ENCODE results near the gene OXSR1.
"Not testable (repeated sequence)": the region's sequence is repeated elsewhere in the genome, so short reads cannot be mapped to it uniquely, and the experiment has no call there.

OXSR1 gene

DNA sequence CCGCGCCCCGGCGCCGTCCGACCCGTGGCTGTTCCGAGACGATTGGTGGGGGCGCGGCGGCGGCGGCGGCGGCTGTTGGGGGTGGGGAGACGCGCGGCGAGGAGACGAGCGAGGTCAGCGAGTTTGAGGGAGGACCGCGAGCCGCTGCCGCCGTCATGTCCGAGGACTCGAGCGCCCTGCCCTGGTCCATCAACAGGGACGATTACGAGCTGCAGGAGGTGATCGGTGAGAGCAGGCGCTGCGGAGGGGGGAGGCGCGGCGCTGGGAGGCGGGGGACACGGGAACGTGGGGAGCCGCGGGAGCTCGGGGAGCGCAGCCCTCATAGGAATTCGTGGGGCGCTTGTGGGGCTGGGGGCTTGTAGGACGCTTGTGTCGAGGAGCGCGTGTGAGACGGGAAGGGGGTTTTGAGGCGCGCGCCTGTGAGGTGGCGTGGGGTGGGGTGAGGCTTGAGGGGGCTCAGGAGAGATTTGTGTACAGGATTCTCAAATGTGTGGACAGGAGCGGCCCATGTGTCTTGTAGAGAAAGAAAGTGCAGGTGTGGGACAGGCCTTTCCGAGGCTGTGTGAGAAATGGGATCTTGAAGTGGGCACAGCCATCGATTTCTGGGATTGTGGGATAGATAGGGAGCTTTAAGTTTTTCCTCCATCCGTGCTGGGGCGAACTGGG is 518 bp downstream of the OXSR1 start:
- ATAC-seq: peak; percentile 11
- Mint-ChIP-seq H3K4me3 (peak overlapping the region; percentile 91 to 94), H3K27ac (peak overlapping the region; percentile 96 to 99), H3K9me3 (no peaks in the 10 kb centered on the region), H3K27me3 (no peaks in the 10 kb centered on the region), H3K4me1 (peaks cover 59% of the 10 kb centered on the region)
- no peak for DNase-seq

DNA sequence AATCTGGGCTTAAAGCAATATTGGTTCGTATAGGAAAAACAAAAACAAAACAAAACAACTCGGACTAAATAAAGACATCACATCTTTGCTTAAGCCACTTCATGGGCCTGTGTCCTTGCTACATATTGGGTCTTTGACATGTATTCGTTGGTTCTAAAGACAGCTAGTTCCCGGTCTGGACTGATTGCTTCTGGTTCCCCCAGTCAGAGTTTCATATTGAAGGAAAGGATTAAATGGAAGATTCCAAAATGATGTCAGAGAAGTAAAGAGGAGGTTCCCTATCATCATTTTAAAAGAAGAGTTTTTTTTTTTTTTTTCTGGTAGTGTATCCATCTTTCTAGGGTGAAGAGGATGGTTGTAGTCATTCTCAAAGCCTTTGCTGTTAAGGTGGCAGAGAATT is 2.3 kb downstream of the OXSR1 start:
- ATAC-seq: no peak
- H3K9me3 Mint-ChIP-seq: no peaks in the 10 kb centered on the region
- peak overlapping the region; percentile 63 to 91 for H3K4me3 Mint-ChIP-seq
- H3K4me1 Mint-ChIP-seq: peaks cover 73% of the 10 kb centered on the region
- no peaks in the 10 kb centered on the region for H3K27me3 Mint-ChIP-seq
- H3K27ac Mint-ChIP-seq: no peak overlapping the region
- no peak for DNase-seq

DNA sequence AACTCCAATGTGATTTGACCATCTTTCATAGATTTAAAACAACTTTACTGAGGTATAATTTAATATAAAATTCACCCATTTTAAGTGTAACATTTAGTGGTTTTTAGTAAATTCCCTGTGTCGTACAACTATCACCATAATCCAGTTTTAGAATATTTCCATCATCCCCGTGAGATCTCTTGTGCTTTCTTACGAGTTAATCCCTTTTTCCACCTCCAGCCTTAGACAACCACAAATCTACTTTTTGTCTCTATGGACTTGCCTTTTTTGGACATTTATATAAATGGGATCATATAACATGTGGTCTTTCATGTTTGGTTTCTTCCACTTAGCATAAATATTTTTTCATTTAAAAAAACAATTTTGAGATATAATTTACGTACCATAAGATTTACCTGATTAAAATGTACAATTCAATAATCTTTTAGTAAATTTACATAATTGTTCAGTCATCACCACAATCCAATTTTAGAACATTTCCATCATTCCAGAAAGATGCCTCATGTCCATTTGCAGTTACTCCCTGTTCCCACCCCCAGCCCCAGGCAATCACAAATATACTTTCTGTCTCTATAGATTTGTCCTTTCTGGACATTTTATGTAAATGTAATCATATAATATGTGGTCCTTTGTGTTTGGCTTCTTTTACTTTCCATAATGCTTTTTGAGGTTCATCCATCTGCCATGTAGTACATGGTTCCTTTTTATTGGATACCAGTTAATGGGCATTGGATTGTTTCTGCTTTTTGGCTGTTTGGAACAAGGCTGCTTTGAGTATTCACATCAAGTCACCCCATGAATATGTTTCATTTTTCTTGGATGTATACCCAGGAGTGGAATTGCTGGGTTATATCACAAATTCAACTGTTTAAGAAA is 3.1 kb downstream of the OXSR1 start:
- no peak for ATAC-seq
- Mint-ChIP-seq H3K9me3 (no peaks in the 10 kb centered on the region), H3K27ac (peak overlapping the region in 1 of 2 donors; percentile 73), H3K4me3 (peak overlapping the region; percentile 63 to 91), H3K27me3 (no peaks in the 10 kb centered on the region), H3K4me1 (peaks cover 81% of the 10 kb centered on the region)
- no peak for DNase-seq

DNA sequence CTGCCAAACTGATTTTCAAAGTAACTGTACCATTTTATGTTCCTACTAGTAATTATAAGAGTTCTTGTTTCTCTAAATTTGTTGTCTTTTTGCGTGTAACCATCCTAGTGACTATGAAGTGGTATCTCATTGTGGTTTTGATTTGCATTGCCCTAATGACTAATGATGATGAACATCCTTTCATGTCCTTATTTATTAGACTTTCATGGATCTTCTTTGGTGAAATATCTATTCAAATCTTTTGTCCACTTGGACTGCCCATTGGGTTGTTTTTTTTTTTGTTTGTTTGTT is 3.6 kb downstream of the OXSR1 start:
- DNase-seq (no peak), ATAC-seq (no peak)
- Mint-ChIP-seq H3K4me3 (peak overlapping the region; percentile 27 to 36), H3K27ac (peak overlapping the region in 1 of 2 donors; percentile 91), H3K9me3 (no peaks in the 10 kb centered on the region), H3K27me3 (no peaks in the 10 kb centered on the region), H3K4me1 (peaks cover 82% of the 10 kb centered on the region)

DNA sequence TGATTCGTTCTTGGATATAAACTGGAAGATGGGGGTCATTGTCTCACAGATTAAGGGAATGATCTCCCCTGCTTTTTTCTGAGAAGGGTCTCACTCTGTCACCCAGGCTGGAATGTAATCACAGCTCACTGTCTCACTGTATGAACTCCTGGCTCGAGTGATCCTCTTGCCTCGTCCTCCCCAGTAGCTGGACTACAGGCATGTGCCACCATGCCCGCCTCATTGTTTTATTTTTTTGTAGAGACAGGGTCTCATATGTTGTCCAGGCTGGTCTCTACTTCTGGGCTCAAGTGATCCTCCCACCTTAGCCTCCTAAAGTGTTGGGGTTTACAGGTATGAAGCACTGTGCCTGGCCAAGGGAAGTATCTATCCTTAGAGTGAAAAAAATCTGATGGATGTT is 5.4 kb downstream of the OXSR1 start:
- ATAC-seq: no peak
- peak overlapping the region in 1 of 2 donors; percentile 13 for H3K4me3 Mint-ChIP-seq
- H3K9me3 Mint-ChIP-seq: no peaks in the 10 kb centered on the region
- no peak overlapping the region for H3K27ac Mint-ChIP-seq
- H3K27me3 Mint-ChIP-seq: no peaks in the 10 kb centered on the region
- no peak for DNase-seq
- peaks cover 88% of the 10 kb centered on the region for H3K4me1 Mint-ChIP-seq

DNA sequence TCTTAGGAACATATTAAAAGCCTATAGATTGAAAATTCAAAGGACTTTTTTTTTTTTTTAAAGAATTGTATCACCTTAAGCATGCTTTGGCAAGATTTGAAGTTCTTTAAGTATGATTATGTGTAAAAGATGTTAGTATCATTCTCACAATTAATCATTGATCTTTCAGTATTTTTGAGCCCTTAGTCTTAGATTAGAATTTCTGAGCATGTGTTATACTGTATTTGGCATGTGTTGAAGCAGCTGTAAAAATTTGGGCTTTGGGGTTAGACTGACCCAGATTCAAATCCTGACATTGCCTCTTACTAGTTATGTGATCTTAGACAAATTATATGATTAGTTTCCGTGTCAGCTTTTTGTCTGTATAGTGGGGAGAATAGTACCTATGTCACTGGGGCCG is 6.3 kb downstream of the OXSR1 start:
- Mint-ChIP-seq H3K27ac (no peak overlapping the region), H3K4me3 (peak overlapping the region in 1 of 2 donors; percentile 36), H3K27me3 (no peaks in the 10 kb centered on the region), H3K4me1 (peaks cover 83% of the 10 kb centered on the region), H3K9me3 (no peaks in the 10 kb centered on the region)
- DNase-seq: no peak
- ATAC-seq: peak; percentile 33

DNA sequence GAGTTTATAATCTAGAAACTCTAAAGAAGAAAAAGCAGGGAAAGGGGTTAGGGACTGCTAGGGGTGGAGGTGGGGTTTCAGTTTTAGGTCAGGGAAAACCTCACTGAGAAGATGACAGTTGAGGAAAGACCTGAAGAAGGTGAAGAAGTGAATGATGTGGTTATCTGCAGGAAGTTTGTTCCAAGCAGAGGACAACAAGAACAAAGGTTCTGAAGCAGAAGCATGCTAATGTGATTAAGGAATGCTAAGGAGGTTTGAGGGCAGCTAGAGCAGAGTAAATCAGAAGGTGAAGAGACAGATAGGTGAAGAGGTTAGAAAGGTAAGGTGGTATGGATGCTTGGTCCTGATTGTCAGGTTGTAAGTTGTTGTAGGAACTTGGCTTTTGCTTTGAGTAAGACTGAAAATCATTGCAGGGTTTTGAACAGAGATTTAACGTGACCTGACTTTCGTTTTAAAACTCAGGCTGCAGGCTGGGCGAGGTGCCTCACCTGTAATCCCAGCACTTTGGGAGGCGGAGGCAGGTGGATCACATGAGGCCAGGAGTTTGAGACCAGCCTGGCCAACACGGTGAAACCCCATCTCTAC is 8.6 kb downstream of the OXSR1 start:
- Mint-ChIP-seq H3K27me3 (no peaks in the 10 kb centered on the region), H3K4me3 (peak overlapping the region; percentile 3 to 51), H3K27ac (peak overlapping the region in 1 of 2 donors; percentile 19), H3K9me3 (no peaks in the 10 kb centered on the region), H3K4me1 (peaks cover 60% of the 10 kb centered on the region)
- ATAC-seq (peak; percentile 62), DNase-seq (no peak)

DNA sequence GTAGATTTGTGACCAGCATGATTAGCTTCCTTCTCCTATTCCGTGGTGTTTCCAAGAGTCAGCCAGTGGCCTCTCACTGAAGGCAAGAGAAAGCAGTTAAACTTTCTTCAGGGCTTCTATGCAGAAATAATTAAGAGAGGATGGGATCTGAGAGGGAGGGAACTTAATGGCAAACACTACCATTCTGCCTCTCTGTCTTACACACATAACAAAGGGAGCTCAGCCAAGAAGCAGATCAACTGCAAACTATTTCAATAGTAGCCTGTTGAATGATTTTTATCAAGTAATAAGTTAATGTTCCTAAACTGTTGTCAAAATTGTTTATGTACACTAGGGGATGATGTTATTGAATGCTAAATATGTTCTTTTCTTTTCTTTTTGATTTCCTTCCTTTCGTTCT is 11.8 kb downstream of the OXSR1 start:
- peaks cover 49% of the 10 kb centered on the region for H3K4me1 Mint-ChIP-seq
- no peak overlapping the region for H3K4me3 Mint-ChIP-seq
- H3K27ac Mint-ChIP-seq: no peak overlapping the region
- no peaks in the 10 kb centered on the region for H3K9me3 Mint-ChIP-seq
- H3K27me3 Mint-ChIP-seq: no peaks in the 10 kb centered on the region
- ATAC-seq: no peak
- no peak for DNase-seq

DNA sequence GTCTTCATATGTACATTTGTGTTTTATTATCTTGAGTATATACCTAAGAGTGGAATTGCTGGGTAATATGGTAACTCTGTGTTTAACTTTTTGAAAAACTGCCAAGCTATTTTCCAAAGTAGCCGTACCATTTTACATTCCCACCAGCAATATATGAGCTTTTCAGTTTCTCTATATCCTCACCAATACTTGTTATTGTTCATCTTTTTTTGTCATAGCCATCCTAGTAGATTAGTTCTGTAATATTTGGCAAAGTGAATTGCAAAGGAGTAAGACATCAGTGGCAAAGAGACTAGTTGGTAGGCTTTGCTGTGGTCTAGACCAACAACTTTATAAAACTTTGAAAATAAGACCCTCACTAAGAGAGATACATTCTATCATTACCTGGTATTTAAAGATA is 21.4 kb downstream of the OXSR1 start:
- Mint-ChIP-seq H3K27me3 (no peaks in the 10 kb centered on the region), H3K9me3 (no peaks in the 10 kb centered on the region), H3K4me1 (peaks cover 6% of the 10 kb centered on the region), H3K4me3 (no peak overlapping the region), H3K27ac (peak overlapping the region in 1 of 2 donors; percentile 47)
- ATAC-seq (no peak), DNase-seq (no peak)

DNA sequence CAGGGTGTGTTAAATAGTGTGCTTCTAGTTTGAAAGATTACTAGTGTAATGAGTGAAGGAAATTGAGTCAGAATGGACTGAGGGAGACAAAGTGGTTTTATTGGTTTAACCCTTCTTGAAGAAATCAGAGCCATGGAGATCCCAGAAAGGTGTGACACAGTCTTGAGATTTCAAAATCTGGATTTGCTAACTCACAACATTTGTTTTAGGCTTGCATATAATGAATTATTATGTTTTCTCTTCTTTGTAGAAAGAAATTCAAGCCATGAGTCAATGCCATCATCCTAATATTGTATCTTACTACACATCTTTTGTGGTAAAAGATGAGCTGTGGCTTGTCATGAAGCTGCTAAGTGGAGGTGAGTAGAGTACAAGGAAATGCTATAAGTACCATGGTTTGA is 25.1 kb downstream of the OXSR1 start:
- no peak overlapping the region for H3K4me3 Mint-ChIP-seq
- DNase-seq (no peak), ATAC-seq (peak; percentile 90)
- H3K4me1 Mint-ChIP-seq: peaks cover 6% of the 10 kb centered on the region
- no peaks in the 10 kb centered on the region for H3K27me3 Mint-ChIP-seq
- H3K27ac Mint-ChIP-seq: no peak overlapping the region
- H3K9me3 Mint-ChIP-seq: no peaks in the 10 kb centered on the region

DNA sequence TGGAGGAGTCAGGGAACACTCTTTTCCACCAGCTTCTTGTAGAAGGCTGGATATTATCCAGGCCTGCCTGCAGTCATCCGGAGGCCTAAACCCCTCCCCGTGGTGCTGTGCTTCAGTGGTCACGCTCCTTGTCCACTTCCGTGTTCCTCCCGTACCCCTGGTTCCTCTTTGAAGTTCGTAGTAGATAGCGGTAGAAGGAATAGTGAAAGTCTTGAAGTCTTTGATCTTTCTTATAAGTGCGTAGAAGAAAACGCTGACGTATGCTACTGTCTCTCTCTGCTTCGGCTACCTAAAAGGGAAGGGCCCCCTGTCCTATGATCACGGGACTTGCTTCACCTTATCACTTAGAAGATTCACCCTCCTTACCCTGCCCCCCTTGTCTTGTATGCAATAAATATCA is 37.6 kb downstream of the OXSR1 start:
- peaks cover 47% of the 10 kb centered on the region for H3K4me1 Mint-ChIP-seq
- DNase-seq, H3K9me3 Mint-ChIP-seq, H3K27me3 Mint-ChIP-seq, H3K4me3 Mint-ChIP-seq, ATAC-seq: not testable (repeated sequence)
- H3K27ac Mint-ChIP-seq: peak overlapping the region in 1 of 2 donors; percentile 15

DNA sequence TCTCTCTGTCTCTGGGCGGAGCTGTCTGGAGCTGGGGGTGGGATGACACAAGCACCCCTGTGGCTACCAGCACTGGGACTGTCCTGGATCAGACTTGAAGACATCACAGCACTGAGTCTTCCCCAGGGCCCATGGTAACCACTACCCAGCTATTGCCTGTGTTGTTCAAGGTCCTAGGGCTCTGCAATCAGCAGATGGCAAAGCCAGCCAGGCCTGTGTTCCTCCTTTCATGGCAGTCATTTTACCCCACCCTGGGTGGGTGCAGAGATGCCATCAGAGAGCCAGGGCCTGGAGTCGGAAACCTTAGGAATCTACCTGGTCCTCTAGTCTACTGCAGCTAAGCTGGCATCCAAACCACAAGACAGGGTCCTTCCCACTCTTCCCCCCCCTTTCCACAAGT is 38.4 kb downstream of the OXSR1 start:
- Mint-ChIP-seq H3K27me3 (no peaks in the 10 kb centered on the region), H3K4me1 (peaks cover 53% of the 10 kb centered on the region), H3K4me3 (no peak overlapping the region), H3K27ac (no peak overlapping the region), H3K9me3 (no peaks in the 10 kb centered on the region)
- ATAC-seq (no peak), DNase-seq (no peak)

DNA sequence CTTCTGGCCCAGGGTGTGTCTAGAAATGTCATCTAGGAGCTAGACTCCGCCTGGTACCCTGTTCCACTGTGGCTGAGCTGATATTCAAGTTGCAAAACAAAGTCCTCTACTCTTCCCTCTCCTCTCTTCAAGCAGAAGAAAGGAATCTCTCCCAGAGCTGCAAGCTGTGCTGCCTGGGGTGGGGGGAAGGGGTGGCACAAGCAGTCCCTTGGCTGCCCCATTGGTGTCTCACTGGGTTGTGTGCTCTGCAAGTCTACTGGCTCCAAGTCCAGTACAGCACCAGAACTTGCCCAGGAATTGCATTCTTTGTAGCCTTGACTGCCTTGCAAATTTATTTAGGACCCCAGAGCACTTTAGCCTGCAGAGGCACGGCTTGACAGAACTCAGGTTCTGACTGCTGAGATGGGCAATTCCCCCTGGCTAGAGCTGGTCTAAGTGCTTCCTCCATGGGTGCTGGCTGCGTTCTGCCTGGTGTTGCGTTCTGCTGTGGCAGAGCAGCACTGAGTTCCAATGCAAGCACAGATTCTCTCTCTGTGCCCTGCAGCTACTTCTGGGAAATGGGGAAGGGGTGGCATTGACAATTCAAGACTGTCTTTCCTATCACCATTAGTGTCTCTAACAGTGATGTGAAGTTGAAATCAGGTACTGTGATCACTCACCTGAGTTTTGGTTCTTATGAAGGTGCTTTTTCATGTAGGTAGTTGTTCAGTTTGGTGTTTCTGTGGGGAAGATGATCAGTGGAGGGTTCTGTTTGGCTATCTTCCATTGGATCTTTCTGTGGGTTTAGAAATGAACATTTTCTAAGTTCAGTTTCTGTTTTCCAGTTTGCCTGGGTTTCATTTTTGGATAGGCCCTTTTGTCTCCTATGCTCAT is 39.5 kb downstream of the OXSR1 start:
- no peak overlapping the region for H3K4me3 Mint-ChIP-seq
- ATAC-seq (peak; percentile 68), DNase-seq (no peak)
- H3K27ac Mint-ChIP-seq: peak overlapping the region in 1 of 2 donors; percentile 48
- H3K9me3 Mint-ChIP-seq: no peaks in the 10 kb centered on the region
- no peaks in the 10 kb centered on the region for H3K27me3 Mint-ChIP-seq
- peaks cover 63% of the 10 kb centered on the region for H3K4me1 Mint-ChIP-seq

DNA sequence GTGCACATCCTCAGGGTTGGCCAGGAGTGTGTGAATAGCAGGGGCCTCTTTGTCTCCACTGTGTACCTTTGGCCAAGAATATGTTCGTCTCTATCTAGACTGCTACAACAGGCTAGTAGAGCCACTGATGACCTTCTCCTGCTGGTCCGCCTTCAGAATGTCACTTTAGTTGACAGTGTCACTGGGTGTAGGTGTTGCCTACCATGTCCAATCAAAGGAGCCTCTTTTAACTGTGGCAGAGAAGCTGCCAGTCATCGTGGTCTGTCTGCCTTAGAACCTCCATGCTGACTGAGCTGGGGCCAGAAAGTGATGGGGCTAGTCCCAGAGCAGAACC is 40.1 kb downstream of the OXSR1 start:
- Mint-ChIP-seq H3K4me1 (peaks cover 69% of the 10 kb centered on the region), H3K27me3 (no peaks in the 10 kb centered on the region), H3K9me3 (no peaks in the 10 kb centered on the region), H3K27ac (peak overlapping the region in 1 of 2 donors; percentile 54), H3K4me3 (no peak overlapping the region)
- DNase-seq (peak in 1 of 2 donors; percentile 41), ATAC-seq (peak; percentile 83)

DNA sequence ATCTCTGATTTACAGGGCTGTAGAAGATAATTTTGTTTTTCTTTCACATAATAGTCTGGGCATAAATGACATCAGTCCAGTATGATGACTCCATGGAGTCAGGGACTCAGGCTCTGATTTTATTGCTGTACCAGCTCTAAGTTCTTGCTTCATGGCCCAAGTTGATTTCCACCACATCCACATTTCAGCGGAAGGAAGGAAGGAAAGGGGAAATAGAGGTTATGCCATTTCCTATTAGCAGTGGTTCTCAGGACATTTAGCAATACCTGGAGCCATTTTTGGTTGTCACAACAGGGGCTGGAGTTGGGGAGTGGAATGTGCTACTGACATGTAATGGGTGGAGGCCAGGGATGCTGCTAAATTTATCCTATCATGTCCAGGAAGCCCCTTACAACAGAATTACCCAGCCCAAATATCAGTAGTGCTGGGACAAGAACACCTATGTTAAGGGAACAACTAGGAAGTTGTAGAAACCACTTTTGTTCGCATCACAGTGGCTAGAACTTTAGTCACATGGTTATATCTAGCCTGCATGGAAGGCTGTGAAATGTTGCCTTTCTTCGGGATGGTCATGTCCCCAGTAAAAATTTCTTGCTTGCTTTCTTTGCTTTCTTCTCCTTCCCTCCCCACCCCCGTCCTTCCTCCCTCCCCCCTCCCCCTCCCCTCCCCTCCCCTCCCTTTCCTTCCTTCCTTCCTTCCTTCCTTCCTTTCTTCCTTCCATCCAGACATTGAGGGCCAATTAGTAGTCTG is 42.1 kb downstream of the OXSR1 start:
- Mint-ChIP-seq H3K4me3 (no peak overlapping the region), H3K9me3 (no peaks in the 10 kb centered on the region), H3K27ac (peak overlapping the region in 1 of 2 donors; percentile 62), H3K4me1 (peaks cover 89% of the 10 kb centered on the region), H3K27me3 (no peaks in the 10 kb centered on the region)
- DNase-seq (no peak), ATAC-seq (no peak)

All from stimulated activated naive CD8-positive, alpha-beta T cell treated with anti-CD3 and anti-CD28 coated beads, Interleukin-15, amount 100 ng/mL, for 72 hours (primary cell).